SW 1271 (cell line): ENCODE data around the gene RHOBTB3.
"Not testable (repeated sequence)": the region's sequence is repeated elsewhere in the genome, so short reads cannot be mapped to it uniquely, and the experiment has no call there.

Source experiments
- DNase-seq, 2 experiments: peaks; one replicate each; lab custom pipeline; 2025; lab: John Stamatoyannopoulos, UW

The RHOBTB3 gene

DNA sequence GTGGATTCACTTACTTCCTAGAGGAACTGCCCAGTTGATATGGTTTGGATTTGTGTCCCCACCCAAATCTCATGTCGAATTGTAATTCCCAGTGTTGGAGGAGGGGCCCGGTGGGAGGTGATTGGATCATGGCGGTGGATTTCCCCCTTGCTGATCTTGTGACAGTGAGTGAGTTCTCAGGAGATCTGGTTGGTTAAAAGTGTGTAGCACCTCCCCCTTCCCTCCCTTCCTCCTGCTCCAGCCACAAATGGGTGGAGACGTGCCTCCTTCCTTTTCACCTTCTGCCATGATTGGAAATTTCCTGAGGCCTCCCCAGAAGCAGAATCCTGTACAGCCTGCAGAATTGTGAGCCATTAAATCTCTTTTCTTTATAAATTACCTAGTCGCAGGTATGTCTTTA, 17.9 kb upstream of the RHOBTB3 start:
- DNase-seq = not testable (repeated sequence)

GRCh38 chr5:95713960-95714710, 17.0 kb upstream of the RHOBTB3 start:
- DNase-seq = no peak

- peak; percentile 67 to 86 for DNase-seq
Measured at GRCh38 chr5:95715799-95716461, 15.2 kb upstream of the RHOBTB3 start.

- no peak for DNase-seq
Measured at GRCh38 chr5:95717439-95717838, 13.7 kb upstream of the RHOBTB3 start.

DNA sequence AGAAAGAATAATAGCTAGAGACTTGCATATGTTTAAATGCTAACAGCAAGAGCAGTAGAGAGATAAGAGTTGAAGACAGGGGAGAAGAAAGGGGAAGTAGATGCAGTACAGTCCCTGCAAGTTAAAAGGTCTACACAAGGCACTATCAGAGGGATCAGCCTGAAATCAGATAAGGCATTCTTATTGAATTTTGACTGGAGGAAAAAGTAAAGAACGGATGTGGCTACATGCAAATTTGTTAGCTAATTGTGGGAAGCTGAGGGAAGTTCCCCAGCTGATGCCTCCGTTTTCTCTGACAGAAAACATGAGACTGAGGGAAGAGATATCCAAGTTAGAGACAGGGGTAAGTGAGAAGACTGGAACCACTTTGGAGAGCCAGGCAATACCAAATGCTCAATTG, 12.9 kb upstream of the RHOBTB3 start:
- no peak for DNase-seq

- no peak for DNase-seq
Measured at GRCh38 chr5:95718738-95719137, 12.4 kb upstream of the RHOBTB3 start.

DNA sequence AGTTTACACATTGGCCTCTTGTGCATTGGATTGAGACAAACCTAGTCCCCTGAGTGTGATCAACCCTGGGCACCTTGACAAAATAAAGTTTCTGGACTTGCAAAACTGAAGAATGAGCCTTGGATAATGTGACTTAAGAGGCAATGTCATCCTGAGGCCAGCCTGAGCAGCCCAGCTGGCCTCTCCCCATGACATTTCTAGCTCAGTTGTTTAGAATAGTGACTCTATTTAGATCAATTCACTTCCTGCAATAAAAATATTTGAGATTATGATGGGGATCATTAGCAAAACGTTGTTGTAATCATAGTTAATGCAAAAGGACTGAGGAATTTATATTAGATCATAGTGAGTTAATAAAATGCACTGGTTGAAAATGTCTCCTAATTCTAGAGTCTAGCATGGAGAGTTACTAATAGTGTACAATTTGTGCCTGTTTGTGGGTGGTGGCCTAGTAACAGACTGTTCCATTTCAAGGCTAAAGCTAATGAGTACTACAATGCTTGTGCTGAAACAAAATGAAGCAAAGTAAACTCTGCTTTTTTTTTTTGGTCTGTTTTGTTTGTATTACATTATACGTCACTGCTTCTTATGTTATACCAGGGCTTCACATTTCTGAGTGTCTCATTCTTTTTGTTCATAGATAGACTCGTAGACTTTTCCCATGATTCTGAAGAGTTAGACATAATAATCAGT, 10.9 kb upstream of the RHOBTB3 start:
- DNase-seq = no peak

- DNase-seq = no peak
Measured at GRCh38 chr5:95721582-95722295, 9.4 kb upstream of the RHOBTB3 start.

GRCh38 chr5:95723632-95724369, 7.3 kb upstream of the RHOBTB3 start:
- DNase-seq = no peak

DNA sequence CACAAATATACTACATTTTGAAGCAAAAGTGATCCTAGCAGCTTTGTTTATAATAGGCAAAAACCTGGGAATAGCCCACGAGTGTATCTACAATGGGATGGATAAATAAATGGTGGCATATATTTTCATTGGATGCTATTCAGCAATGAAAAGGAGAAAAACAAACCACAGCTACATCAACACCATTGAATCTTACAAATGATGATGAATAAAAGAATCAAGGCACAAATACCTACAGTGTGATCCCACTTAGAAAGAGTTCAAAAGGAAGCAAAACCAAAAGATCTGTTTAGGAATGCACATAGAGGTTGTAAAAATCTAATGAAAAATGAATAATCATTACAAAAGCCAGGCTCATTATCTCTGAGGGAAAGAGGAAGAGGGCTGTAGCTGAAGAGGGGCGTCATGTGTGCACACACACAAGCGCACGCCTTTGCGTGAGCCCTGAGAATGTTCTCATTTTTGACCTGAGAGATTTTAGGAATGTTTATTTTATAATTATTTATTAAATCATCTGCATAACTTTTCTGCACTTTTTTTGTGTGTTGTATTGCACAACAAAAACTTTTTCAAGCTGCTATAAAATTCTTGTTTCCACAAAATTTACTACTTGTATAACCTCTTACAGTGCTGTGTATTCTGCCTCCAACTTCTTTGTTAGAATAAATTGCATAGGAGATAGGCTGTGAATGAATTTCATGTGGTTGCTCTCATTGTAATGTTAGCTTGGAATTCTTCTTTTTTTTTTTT, 5.9 kb upstream of the RHOBTB3 start:
- DNase-seq = no peak

- no peak for DNase-seq
Measured at GRCh38 chr5:95725937-95726810, 5.0 kb upstream of the RHOBTB3 start.

GRCh38 chr5:95726811-95727763, 4.0 kb upstream of the RHOBTB3 start:
- no peak for DNase-seq

DNA sequence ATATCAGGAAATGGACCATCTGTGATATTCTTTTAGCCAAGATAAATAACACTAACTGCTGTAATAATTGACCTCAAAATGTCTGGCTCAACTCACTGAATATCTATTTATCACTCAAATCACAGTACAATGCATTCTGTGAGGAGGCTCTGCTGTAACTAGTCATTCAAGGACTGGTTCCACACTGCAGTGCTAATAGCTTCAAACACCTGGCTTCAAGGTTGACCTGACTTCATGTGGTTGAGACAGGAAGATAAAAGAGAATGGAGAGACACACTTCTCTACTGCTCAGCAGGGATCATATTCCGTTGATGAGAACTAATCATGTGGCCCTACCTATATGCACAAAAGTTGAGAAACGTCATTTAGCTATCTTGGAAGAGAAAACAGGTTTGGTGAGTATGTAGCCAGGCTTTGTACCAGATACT, 3.4 kb upstream of the RHOBTB3 start:
- DNase-seq = no peak

- no peak for DNase-seq
Measured at GRCh38 chr5:95728494-95729114, 2.5 kb upstream of the RHOBTB3 start.

DNA sequence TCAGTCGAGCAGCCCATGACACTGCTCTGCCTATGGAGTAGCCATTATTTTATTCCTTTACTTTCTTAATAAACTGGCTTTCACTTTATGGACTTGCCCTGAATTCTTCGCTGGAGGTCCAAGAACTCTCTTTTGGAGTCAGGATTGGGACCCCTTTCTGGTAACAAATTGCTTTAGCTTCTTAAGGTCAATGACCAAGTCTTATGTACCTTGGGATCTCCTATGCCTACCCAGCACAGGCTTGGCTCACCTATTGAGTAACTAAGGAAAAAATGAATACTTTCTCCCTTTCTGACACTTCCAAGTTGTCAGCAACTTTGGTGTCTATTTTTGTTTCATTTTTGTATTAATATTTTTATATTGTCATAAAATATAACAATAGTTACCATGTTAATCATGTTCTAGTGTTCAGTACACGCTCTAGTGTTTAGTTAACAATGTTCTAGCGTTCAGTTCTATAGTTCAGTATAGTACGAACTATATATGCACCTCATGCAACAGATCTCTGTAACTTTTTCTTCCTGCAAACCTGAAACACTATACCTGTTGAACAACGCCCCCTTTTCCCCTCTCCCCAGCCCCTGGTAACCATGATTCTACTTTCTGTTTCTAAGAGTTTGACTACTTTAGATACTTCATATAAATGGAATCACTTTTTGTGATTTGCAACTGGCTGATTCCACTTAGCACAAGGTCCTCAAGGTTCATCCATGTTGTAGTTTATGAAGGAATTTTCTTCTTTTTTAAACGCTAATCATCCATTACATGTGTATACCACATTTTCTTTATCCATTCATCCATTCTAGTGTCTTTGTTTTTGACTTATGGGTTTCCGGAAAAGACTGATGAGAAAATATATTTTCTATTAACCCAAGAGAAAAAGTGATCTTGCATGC, 1.8 kb upstream of the RHOBTB3 start:
- no peak for DNase-seq

DNA sequence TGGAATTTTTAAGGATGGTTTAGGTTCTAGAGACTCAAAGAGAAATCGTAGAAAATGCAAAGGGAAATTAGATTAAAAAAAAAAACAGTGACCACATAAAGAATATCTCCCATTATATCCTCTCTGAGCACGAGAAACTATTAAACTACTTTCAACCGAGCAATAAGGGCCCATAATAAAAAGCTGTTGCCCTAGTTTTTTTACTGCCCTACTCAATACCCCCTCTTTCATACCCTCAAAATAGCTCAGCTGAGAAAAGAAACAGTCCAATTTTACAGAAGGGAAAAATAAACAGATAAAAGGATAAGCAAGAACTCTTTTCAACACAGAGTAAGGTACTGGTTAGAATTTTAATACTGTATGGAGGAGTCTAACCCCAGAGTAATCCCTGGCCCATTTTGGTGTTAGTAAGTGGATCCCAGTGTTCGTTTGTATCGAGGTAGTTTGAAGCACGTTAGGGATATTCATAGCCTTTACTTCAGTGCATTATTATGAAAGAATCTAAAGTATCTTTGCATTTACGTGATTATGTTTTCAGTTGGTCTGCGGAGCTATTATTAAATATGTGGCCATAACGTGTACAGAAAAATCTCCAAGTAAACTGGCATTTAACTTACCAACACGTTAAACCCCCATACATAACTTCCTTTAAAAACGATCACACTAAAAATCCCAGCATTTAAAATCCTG, 980 bp upstream of the RHOBTB3 start:
- DNase-seq = no peak
